SK-N-SH (cell line): Measurements from ENCODE around the gene ZFHX3. TPM values are rescaled to one million over a fixed set of nuclear protein-coding genes. Genes with fewer than 3 reads are reported as not detected.

Source experiments
- CTCF ChIA-PET: fragments of 300-600, 350-600 bp; formaldehyde crosslinking; extraction: SDS; loops from one replicate; lab custom pipeline; 2021; lab: Yijun Ruan, JAX
- POLR2A ChIA-PET: fragments of 350-600 bp; sonication (Branson Sonifier 250); formaldehyde crosslinking; extraction: SDS; loops from one replicate; lab custom pipeline; 2020; ENCODE audit warnings: antibody characterized with exemption, inconsistent platforms; lab: Yijun Ruan, JAX
- DNase-seq: peaks from one replicate; pipeline ENCODE4 v3.0.0; 2012
- H2AFZ ChIP-seq: fragments of 200-600 bp; sonication (generic); 2 replicates; pipeline ENCODE4 v1.8.1; 2016; ENCODE audit warnings: antibody characterized with exemption, mild to moderate bottlenecking, low read depth
- H3F3A ChIP-seq: fragments of 200-600 bp; sonication (generic); replicated peaks from 2 replicates; pipeline ENCODE3; 2016; ENCODE audit warnings: antibody characterized with exemption, mild to moderate bottlenecking; ENCODE audit not compliant: insufficient read depth
- H3K27ac ChIP-seq, 2 experiments: fragments of 200-500 bp in 1 of 2; fragments of 200-600 bp in 1 of 2; sonication (Bioruptor generic) in 1 of 2; sonication (generic), shearing (Covaris generic) in 1 of 2; 2 replicates each; pipeline versions ENCODE4 v1.5.1 to v1.6.1; 2014 to 2016; ENCODE audit warnings: low read depth in 2 of 2, inconsistent platforms in 1 of 2, low read length in 1 of 2, mild to moderate bottlenecking in 1 of 2, mixed read lengths in 1 of 2
- H3K27me3 ChIP-seq: fragments of 200-600 bp; sonication (generic), shearing (Covaris generic); 2 replicates; pipeline ENCODE4 v1.6.1; 2016; ENCODE audit warnings: mixed run types; ENCODE audit not compliant: insufficient read depth
- H3K36me3 ChIP-seq, 2 experiments: fragments of 200-500 bp in 1 of 2; fragments of 200-600 bp in 1 of 2; sonication (Bioruptor generic) in 1 of 2; sonication (generic) in 1 of 2; replicated peaks in 1 of 2; 2 replicates each; pipeline versions ENCODE3 to v1.5.1; 2014 to 2016; ENCODE audit warnings: low read length in 1 of 2, mild to moderate bottlenecking in 1 of 2; ENCODE audit not compliant: insufficient read depth in 2 of 2, control insufficient read depth in 1 of 2
- H3K4me1 ChIP-seq, 2 experiments: fragments of 200-500 bp in 1 of 2; fragments of 200-600 bp in 1 of 2; sonication (Bioruptor generic) in 1 of 2; sonication (generic), shearing (Covaris generic) in 1 of 2; 2 replicates each; pipeline versions ENCODE4 v1.5.1 to v1.6.1; 2014 to 2016; ENCODE audit warnings: low read depth in 1 of 2, low read length in 1 of 2, mixed run types in 1 of 2; ENCODE audit not compliant: insufficient read depth in 2 of 2, control insufficient read depth in 1 of 2
- H3K4me2 ChIP-seq: fragments of 200-600 bp; sonication (generic), shearing (Covaris generic); 2 replicates; pipeline ENCODE4 v1.6.1; 2017; ENCODE audit warnings: mixed run types
- H3K4me3 ChIP-seq, 2 experiments: fragments of 200-500 bp in 1 of 2; fragments of 200-600 bp in 1 of 2; sonication (Bioruptor generic) in 1 of 2; sonication (generic), shearing (Covaris generic) in 1 of 2; 2 replicates each; pipeline versions ENCODE4 v1.5.1 to v1.8.1; 2014 to 2016; ENCODE audit warnings: low read depth in 2 of 2, inconsistent platforms in 1 of 2, low read length in 1 of 2, mild to moderate bottlenecking in 1 of 2, mixed read lengths in 1 of 2, moderate library complexity in 1 of 2
- H3K79me2 ChIP-seq: fragments of 200-600 bp; sonication (generic); 2 replicates; pipeline ENCODE4 v1.8.1; 2017; ENCODE audit warnings: mild to moderate bottlenecking; ENCODE audit not compliant: insufficient read depth
- H3K9ac ChIP-seq: fragments of 200-600 bp; sonication (generic); 2 replicates; pipeline ENCODE4 v1.6.1; 2017; ENCODE audit warnings: mixed run types
- H3K9me2 ChIP-seq: fragments of 200-600 bp; sonication (generic); 2 replicates; pipeline ENCODE4 v1.6.1; 2017; ENCODE audit warnings: mixed run types
- H3K9me3 ChIP-seq: fragments of 200-600 bp; sonication (generic); 2 replicates; pipeline ENCODE4 v1.6.1; 2017; ENCODE audit warnings: mixed run types, mild to moderate bottlenecking, moderate library complexity
- H4K20me1 ChIP-seq: fragments of 200-600 bp; sonication (generic); 2 replicates; pipeline ENCODE4 v1.6.1; 2017; ENCODE audit warnings: mild to moderate bottlenecking, mixed run types; ENCODE audit not compliant: insufficient read depth
- CHD2 ChIP-seq: fragments of 150-350 bp; IDR thresholded peaks from 2 replicates; pipeline ENCODE4 v1.6.1; 2018; ENCODE audit warnings: low read length; ENCODE audit not compliant: partially characterized antibody
- CTCF ChIP-seq: fragments of 200-600 bp; sonication (generic); IDR thresholded peaks from 2 replicates; pipeline ENCODE4 v1.6.1; 2017; ENCODE audit warnings: antibody characterized with exemption, mild to moderate bottlenecking, moderate library complexity
- ELF1 ChIP-seq: IDR thresholded peaks from 2 replicates; pipeline ENCODE4 v1.4.0; 2012
- EZH2phosphoT487 ChIP-seq: fragments of 200-600 bp; sonication (generic); IDR thresholded peaks from 2 replicates; pipeline ENCODE4 v1.6.1; 2017; ENCODE audit warnings: low read depth, mixed run types, mild to moderate bottlenecking, antibody characterized with exemption, moderate library complexity, borderline replicate concordance
- FOXM1 ChIP-seq: IDR thresholded peaks from 2 replicates; pipeline ENCODE4 v1.4.0; 2012; ENCODE audit warnings: low read depth, mild to moderate bottlenecking
- GATA2 ChIP-seq: sonication (generic); formaldehyde crosslinking; IDR thresholded peaks from 2 replicates; pipeline ENCODE4 v1.5.0; 2020; ENCODE audit warnings: mild to moderate bottlenecking, missing genetic modification reagents
- MEF2A ChIP-seq: IDR thresholded peaks from 2 replicates; pipeline ENCODE4 v1.4.0; 2012; ENCODE audit warnings: low read depth, borderline replicate concordance
- MXI1 ChIP-seq: IDR thresholded peaks from 2 replicates; pipeline ENCODE4 v1.6.1; 2012; ENCODE audit warnings: mild to moderate bottlenecking, low read depth, low read length, improper control_type of control experiment
- NFIC ChIP-seq: IDR thresholded peaks from 2 replicates; pipeline ENCODE4 v1.4.0; 2012; ENCODE audit warnings: borderline replicate concordance
- POLR2AphosphoS5 ChIP-seq: IDR thresholded peaks from 2 replicates; pipeline ENCODE4 v1.6.1; 2012; ENCODE audit warnings: low read depth, low read length
- RAD21 ChIP-seq: IDR thresholded peaks from 2 replicates; pipeline ENCODE4 v1.6.1; 2012; ENCODE audit warnings: mild to moderate bottlenecking, low read length
- RCOR1 ChIP-seq: fragments of 150-350 bp; IDR thresholded peaks from 2 replicates; pipeline ENCODE4 v1.6.1; 2017; ENCODE audit warnings: antibody characterized with exemption, low read length
- TCF12 ChIP-seq: IDR thresholded peaks from 2 replicates; pipeline ENCODE4 v1.4.0; 2012
- USF1 ChIP-seq: IDR thresholded peaks from 2 replicates; pipeline ENCODE4 v1.4.0; 2012; ENCODE audit warnings: low read depth, borderline replicate concordance
- WGBS: methylation state at CpG from one replicate; pipeline ENCODE4 v1.1.6; 2017; ENCODE audit warnings: low lambda C conversion rate; 5-methylcytosine and 5-hydroxymethylcytosine counted together
- polyA plus RNA-seq, 3 experiments: library from polyadenylated mRNA; depleted of rRNA; stranded (reverse); fragments of >200 nt; gene quantifications; 2 replicates each; pipeline ENCODE4 v1.2.3, GENCODE V29; 2012
- TF ChIP-seq, protein P1 (sequence below): fragments of 150-350 bp; IDR thresholded peaks from 2 replicates; pipeline ENCODE4 v1.6.1; 2016; ENCODE audit warnings: mild to moderate bottlenecking, low read depth, low read length
- TF ChIP-seq, protein P2 (sequence below): fragments of 150-350 bp; IDR thresholded peaks from 2 replicates; pipeline ENCODE4 v1.6.1; 2017; ENCODE audit warnings: antibody characterized with exemption, low read length, low read depth, borderline replicate concordance

ZFHX3 gene
- polyA plus RNA-seq, 1 of the 3 experiments (the other 2 are of a cell fraction) = 2.0 TPM

DNA sequence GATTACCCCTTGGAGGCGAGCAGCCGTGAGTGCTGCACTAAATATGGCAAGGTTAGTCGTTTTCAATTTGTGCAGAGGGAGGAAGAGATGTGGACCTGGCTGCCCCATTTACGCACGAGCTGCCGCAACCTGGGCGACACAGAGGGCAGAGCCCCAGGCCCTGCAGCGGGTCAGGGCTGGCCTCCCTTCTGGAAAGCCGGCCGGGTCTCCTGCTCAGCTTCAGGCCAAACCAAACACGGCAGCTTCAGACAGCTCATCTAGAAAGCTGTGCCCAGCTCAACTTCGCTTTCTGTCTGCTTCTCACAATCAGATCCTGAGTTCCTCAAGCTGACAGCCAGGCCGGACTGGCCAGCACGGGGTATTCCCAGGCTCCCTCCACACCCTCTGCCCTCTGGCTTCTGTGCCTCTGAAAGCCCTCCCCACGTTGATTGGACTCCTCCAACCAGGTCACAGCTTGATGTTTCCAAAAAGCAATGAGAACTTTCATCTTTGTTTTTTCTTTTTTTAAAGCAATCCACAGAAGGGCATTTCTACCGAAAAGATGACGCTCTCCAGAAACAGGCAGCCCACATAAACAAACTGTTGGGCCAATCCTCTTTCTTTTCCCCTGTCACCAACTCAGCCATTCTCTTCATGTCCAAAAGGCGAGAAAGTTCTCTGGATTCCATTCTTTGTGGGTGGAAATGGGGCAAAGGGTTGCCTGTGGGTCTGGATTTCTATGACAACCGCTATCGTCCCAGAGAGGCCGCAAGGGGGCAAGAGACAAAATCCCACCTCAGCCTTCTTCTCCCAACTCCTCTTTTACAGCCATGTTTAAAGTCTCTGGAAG is 189.0 kb downstream of the ZFHX3 start:
- H3K4me1 ChIP-seq = peaks cover 0 to 28% of the 10 kb centered on the region in 2 experiments; a peak in 2 of 4 replicates
- no peaks in the 10 kb centered on the region for H3K9me3 ChIP-seq
- no peaks in the 10 kb centered on the region for H3K27me3 ChIP-seq
- H3F3A ChIP-seq = peaks cover 4% of the 10 kb centered on the region
- TF ChIP-seq MXI1 (0 out of 2 replicates have a peak, but pooled peaks have one; percentile 25), RAD21 (no peak), NFIC (no peak), CHD2 (peak; percentile 31), EZH2phosphoT487 (no peak), RCOR1 (no peak), CTCF (no peak)
- TF ChIP-seq, protein P1, sequence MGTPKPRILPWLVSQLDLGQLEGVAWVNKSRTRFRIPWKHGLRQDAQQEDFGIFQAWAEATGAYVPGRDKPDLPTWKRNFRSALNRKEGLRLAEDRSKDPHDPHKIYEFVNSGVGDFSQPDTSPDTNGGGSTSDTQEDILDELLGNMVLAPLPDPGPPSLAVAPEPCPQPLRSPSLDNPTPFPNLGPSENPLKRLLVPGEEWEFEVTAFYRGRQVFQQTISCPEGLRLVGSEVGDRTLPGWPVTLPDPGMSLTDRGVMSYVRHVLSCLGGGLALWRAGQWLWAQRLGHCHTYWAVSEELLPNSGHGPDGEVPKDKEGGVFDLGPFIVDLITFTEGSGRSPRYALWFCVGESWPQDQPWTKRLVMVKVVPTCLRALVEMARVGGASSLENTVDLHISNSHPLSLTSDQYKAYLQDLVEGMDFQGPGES = no peak
- peak overlapping the region in 1 of 2 experiments; percentile 63; a peak in 3 of 4 replicates for H3K27ac ChIP-seq
- H4K20me1 ChIP-seq = peaks cover 11% of the 10 kb centered on the region; the same call in 1 of the 2 replicates
- peak; percentile 67 for DNase-seq
- 82% methylated on average over 20 of the region's 21 CpGs for WGBS
- H3K4me3 ChIP-seq = no peak overlapping the region
- H3K36me3 ChIP-seq = no peaks in the 10 kb centered on the region
- ChIA-PET POLR2A (interaction anchor here (1.3 kb wide), 1 partner anchor 10 kb away, joined by 4 read pairs; no protein-coding TSS in a partner anchor), CTCF (interaction anchor here (0.9 to 2.8 kb wide), 4 partner anchors 9 to 26 kb away, joined by 3 to 12 read pairs (median 6); no protein-coding TSS in a partner anchor)
- H3K4me2 ChIP-seq = no peak overlapping the region
- peaks cover 22% of the 10 kb centered on the region for H3K79me2 ChIP-seq
- H2AFZ ChIP-seq = no peak overlapping the region
- H3K9me2 ChIP-seq = no peaks in the 10 kb centered on the region
- H3K9ac ChIP-seq = no peak overlapping the region

DNA sequence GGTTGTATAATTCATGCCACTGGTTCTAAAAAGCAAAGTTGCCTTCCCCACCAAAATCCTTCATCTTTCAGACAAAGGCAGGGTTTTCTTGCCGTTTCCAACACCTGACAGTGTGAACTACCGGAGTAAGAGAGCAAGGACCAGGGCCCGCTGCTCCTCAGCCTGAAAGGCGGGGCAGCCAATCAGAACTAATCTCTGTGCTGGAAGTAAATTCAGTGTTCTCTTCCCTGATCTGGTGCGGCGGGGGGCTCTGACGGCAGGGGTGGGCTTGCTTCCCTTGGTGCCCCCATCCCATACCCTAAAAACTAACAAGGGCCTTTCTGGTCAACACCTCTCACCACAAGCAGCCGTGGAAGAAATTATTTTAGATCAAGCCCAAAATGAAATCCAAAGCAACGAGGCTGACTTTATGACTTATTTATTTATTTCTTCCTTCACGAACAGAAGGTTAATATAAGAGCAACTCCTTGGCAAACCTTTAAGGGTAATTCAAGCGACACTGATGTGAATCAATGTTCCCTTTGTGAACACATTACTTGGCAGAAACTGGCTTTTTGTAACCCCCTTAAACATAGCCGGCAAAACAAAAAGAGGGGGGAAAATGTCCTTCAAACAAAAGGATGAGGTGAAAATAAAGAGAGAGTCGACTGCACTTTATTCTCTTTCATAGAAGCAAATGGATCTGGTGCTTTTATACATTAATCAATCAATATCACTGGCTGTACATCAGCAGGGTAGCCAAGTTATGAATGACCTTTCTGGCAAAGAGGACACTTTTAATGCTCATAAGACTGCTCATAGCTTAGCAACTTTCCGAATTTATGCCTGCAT is 189.9 kb downstream of the ZFHX3 start:
- peak overlapping the region in 1 of 2 experiments; percentile 63; a peak in 3 of 4 replicates for H3K27ac ChIP-seq
- H2AFZ ChIP-seq = no peak overlapping the region
- no peak overlapping the region for H3K4me2 ChIP-seq
- POLR2A ChIA-PET = interaction anchor here (1.3 kb wide), 1 partner anchor 9 kb away, joined by 4 read pairs; no protein-coding TSS in a partner anchor
- no peak overlapping the region for H3K9ac ChIP-seq
- H3K4me1 ChIP-seq = peaks cover 0 to 28% of the 10 kb centered on the region in 2 experiments; a peak in 2 of 4 replicates
- H3K9me3 ChIP-seq = no peaks in the 10 kb centered on the region
- CTCF ChIA-PET = interaction anchor here (0.7 to 2.8 kb wide), 9 partner anchors 10 to 1021 kb away, joined by 3 to 16 read pairs (median 7); no protein-coding TSS in a partner anchor
- H3K4me3 ChIP-seq = no peak overlapping the region
- H3K9me2 ChIP-seq = no peaks in the 10 kb centered on the region
- H3K27me3 ChIP-seq = no peaks in the 10 kb centered on the region
- 91% methylated on average over 12 of the region's 14 CpGs for WGBS
- H3K36me3 ChIP-seq = no peaks in the 10 kb centered on the region
- peaks cover 4% of the 10 kb centered on the region for H3F3A ChIP-seq
- peaks cover 11% of the 10 kb centered on the region; the same call in 1 of the 2 replicates for H4K20me1 ChIP-seq
- H3K79me2 ChIP-seq = peaks cover 22% of the 10 kb centered on the region
- no peak for DNase-seq
- no peak for TF ChIP-seq FOXM1
- TF ChIP-seq MEF2A = no peak
- no peak for TF ChIP-seq TCF12
- no peak for TF ChIP-seq POLR2AphosphoS5
- no peak for TF ChIP-seq USF1
- no peak for TF ChIP-seq GATA2
- TF ChIP-seq, protein P2, sequence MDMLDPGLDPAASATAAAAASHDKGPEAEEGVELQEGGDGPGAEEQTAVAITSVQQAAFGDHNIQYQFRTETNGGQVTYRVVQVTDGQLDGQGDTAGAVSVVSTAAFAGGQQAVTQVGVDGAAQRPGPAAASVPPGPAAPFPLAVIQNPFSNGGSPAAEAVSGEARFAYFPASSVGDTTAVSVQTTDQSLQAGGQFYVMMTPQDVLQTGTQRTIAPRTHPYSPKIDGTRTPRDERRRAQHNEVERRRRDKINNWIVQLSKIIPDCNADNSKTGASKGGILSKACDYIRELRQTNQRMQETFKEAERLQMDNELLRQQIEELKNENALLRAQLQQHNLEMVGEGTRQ = no peak
- no peak for TF ChIP-seq CTCF
- no peak for TF ChIP-seq ELF1
- TF ChIP-seq CHD2 = no peak
